ENCODE data around the gene ZNF555.
A peak's percentile ranks its signal among the peaks of the same experiment; 100 is the strongest.
"Not testable (repeated sequence)": the region's sequence is repeated elsewhere in the genome, so short reads cannot be mapped to it uniquely, and the experiment has no call there.

Gene ZNF555

DNA sequence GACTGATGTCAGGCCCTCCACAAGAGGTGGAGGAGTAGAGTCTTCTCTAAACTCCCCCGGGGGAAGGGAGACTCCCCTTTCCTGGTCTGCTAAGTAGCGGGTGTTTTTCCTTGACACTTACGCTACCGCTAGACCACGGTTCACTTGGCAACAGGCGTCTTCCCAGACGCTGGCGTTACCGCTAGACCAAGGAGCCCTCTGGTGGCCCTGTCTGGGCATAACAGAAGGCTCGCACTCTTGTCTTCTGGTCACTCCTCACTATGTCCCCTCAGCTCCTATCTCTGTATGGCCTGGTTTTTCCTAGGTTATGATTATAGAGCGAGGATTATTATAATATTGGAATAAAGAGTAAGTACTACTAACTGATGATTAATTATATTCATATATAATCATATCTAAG lies 30.9 kb downstream of the ZNF555 start:
- peak; percentile 14 to 15 for DNase-seq

DNA sequence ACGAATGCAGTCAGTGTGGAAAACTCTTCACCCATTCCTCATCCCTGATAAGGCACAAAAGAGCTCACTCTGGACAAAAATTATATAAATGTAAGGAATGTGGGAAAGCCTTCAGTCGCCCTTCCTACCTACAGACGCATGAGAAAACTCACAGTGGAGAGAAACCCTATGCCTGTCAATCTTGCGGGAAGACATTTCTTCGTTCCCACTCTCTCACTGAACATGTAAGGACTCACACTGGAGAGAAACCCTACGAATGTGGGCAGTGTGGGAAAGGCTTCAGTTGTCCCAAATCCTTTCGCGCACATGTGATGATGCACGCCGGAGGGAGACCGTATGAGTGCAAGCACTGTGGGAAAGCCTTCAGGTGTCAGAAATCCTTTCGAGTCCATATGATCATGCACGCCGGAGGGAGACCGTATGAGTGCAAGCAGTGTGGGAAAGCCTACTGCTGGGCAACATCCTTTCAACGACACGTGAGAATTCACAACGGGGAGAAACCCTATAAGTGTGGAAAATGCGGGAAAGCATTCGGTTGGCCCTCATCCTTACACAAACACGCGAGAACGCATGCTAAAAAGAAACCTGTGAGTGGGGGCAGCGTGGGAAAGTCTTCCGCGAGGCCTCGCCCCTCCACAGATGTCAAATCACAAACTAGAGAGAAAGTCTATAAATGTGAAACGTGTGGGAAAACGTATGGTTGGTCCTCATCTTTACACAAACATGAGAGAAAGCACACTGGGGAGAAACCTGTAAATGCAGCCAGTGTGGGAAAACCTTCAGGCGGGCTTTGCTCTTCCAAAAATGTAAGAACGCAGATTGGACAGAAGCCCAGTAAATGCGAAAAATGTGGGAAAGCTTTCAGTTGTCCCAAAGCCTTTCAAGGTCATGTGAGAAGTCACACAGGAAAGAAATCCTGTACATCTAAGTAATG lies 36.4 kb downstream of the ZNF555 start:
- DNase-seq: no peak

DNA sequence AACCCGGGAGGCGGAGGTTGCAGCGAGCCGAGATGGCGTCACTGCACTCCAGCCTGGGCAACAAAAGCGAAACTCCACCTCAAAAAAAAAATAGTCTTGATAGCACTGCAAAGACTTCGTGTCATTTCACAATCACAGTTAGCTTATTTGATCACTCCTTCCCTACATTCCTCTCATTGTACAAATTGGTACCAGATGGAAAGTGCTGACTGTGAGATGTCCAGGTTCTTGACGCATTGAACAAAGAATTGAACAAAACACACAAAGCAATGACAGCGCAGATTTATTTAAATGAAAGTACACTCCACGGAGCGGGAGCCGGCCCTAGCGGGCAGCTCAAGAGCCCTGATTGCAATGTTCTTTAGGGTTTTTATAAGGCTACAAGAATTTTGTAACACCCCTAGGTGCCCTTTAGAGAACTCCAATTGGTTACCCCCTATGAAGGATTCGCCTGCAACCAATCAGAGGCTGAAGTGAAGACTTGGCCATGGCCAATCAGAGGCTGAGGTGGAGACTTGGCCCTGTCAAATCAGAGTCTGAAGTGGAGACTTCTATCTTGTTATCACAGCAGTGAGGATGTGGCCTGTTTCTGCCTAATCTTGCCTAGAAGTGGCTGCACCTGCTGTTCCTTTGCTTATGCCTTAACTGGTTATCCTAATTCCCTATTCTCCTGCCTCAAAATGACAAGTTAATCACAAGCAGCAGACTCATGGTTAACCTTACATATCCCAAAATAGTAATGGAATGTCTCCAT lies 42.6 kb downstream of the ZNF555 start:
- no peak for DNase-seq

DNA sequence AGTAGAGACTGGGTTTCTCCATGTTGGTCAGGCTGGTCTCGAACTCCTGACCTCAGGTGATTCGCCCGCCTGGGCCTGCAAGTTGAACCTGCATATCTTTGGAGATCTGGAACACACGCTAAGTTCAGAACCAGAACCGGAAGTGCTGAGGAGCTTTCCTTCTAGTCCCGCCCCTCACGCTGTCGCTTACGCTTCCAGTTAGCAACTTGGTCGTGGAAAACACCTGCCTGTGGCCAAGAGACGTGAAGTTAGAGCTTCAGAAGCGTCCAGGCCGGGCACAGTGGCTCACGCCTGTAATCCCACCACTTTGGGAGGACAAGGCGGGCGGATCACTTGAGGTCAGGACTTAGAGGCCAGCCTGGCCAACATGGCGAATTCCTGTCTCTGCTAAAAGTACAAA lies 44.5 kb downstream of the ZNF555 start:
- DNase-seq: no peak

DNA sequence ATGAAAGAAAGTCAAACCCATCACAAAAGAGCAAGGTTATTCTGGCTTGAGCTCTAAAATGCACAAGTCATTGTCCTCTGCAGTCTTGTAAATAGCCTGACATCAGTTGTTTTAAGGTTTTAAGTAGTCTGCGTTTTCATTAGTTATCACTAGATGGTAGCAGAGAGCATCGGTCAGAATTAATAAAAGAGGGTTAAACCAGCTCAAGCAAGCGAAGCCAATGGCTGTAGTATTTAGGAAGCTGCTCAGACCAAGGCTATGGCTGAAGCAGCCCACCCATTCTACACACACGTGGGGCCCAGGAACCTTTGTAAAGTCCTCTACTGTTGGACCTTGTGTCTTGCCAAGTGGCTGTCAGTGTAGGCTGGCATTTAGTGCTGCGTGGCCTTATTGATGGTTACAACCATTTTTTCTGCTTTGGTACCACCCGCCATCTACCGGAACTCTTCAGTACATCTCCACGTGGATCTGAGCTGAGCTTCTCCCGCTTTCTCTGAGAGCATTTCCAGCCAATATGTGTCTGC lies 46.2 kb downstream of the ZNF555 start:
- no peak for DNase-seq

DNA sequence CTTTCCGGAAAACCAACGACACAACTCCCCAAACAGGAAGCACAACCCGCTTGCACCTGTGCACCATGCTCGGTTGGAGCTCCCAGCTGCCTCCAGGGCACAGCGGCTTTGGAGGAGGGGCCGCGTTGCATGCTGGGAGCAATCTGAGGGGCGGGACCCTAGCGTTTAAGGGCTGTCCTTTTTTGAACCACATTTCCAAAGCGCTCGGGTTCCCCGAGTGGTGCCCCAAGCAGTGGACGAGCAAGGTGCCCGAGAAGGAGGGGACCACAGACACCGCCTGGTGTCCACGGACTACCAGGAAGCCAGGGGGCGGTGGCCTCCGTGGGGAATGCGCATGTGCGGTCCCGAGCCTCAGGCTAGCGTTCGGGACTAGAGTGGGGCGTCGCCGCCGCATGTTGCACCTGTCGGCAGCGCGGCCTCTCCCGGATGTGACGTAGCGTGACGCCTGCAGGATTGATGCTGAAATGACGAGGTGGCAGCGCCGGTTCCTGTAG lies 47.5 kb downstream of the ZNF555 start:
- DNase-seq: peak; percentile 58 to 74

DNA sequence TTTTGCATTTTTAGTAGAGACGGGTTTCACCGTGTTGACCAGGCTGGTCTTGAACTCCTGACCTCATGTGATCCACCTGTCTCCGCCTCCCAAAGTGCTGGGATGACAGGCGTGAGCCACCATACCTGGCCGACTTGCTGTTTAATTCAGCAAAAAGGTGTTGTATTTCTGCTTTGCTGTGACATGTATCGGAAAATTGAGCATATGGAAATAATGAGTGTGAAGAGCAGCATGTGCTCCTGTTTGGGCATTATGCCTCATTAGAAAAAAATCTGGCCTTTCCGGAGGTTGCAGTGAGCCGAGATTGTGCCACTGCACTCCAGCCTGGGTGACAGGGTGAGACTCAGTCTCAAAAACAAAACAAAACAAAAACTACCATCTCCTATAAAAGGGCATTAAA lies 49.3 kb downstream of the ZNF555 start:
- not testable (repeated sequence) for DNase-seq

DNA sequence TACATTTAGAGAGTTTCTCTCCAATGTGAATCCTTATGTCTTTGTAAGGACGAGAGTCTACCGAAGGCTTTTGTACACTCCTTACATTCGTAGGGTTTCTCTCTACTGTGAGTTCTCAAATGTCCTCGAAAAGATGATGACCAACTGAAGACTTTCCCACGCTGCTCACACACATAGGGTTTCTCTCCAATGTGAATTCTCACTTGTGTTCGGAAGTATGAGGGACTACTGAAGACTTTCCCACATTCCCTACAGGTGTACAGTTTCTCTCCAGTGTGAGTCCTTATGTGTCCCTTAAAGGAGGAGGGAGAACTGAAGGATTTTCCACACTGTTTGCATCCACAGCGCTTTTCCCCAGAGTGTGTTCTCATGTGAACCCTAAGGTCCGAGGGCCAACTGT lies 55.4 kb downstream of the ZNF555 start:
- no peak for DNase-seq

DNA sequence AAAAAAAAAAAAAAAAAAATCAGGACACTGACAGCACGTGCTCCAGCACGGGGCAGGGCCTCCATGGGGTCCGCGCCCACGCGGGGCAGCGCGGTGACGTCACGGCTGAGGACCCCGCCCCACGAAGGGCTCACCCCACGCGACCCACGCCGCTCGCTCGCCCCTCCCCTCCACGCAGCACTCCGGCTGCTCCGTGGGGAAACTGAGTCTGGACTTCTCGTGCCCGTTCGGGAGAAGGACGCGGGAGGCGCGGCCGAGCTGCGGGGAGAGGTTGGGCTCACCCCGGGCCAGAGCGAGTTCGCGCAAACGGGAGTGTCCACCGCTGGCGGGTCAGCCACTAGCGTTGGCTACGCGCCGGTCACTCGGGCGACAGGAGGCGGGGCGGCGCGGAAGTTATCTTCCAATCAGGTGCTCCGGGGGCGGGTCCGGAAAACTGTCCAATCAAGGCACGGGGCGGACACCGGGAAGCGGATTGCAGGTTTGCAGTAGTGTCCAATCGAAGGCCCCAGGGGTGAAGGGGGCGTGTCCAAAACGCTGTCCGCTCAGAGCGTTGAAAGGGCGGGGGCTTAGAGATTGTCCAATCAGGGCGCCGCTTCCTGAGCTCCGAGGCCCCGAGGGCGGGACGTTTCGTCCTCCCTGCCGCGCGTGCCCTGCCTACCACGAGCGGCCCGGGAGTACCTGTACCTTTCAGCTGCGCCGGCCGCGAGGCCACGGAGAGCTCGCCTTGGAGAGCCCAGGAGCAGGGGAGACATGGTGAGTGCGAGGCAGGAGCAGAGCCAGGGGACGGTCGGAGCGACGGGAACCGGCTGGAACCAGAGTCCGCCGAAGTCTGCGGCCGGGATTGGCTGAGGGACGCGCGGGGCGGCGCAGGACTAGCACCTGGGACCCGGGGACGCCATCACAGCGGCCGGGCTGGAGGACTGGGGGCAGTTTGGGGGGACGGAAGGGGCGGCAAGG lies 59.3 kb downstream of the ZNF555 start, which contains the start of gene ZNF57:
ZNF57 (plus strand) TSS at position 633 of the 957 bp plus-strand sequence; CDS start at position 751, 118 bp downstream.
- peak; percentile 96 to 98 for DNase-seq

DNA sequence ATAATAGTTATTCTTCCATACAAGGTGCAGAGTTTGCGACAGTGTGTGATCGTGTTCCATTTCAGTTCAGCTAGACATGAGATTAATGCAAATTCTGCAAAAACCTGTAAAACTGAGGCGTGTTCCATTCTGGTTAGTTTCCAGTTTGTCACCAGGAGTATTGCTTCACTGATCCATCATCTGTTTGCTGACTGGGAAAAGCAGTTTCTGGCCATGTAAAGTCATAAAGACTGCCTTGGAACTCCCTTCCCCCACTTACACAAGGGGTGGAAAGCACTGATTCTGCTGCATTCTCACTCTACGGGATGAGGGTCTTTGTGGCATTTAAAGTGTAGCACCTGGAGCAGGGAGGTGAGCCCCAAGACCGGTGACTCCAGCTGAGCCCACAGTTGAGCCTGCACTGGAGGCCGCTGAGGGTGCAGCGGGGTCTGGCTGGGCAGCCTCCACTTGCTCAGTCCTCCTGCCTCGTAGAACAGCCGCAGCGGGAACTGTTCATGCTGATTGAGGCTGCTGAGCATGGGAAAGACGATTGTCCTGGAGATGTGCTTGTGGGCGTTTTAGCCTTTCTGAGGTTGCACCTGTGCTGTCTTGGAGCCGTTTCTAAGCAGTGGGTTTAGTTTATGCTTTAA lies 61.4 kb downstream of the ZNF555 start:
- no peak for DNase-seq

DNA sequence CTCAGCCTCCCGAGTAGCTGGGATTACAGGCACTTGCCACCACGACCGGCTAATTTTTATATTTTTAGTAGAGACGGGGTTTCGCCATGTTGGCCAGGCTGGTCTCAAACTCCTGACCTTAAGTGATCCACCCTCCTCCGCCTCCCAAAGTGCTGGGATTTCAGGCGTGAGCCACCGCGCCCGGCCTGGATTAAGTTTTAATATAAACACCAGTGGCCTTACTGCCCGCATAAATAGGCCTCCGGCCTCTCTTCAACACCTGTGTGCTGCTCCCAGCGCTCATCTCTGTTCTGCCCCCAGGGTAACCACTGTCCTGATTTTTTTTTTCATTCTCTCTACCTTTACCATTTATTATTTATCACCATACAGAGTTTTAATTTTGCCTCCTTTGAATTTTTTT lies 62.1 kb downstream of the ZNF555 start:
- DNase-seq: not testable (repeated sequence)

DNA sequence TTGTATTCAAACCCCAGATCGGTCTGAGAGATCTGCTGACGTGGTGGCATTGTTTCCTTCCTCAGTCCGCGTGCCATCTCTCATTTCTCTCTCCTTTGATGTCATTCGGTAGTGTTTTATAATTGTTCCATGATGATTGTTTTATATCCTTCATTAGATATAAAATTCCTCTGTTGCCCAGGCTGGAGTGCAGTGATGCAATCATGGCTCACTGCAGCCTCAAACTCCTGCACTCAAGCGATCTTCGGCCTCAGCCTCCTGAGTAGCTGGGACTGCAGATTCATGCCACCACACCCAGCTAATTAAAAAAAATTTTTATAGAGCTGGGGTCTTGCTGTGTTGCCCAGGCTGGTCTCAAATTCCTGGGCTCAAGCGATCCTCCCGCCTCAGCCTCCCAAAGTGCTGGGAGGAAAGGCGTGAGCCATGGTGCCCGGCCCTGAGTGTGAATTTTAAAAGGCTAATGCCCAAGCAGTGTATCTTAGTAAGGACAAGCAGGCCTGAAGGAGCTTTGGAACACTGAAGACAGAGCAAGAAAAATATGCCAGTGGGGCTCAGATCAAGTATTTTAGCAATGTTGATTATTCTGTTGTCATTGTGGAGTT lies 64.7 kb downstream of the ZNF555 start:
- no peak for DNase-seq

DNA sequence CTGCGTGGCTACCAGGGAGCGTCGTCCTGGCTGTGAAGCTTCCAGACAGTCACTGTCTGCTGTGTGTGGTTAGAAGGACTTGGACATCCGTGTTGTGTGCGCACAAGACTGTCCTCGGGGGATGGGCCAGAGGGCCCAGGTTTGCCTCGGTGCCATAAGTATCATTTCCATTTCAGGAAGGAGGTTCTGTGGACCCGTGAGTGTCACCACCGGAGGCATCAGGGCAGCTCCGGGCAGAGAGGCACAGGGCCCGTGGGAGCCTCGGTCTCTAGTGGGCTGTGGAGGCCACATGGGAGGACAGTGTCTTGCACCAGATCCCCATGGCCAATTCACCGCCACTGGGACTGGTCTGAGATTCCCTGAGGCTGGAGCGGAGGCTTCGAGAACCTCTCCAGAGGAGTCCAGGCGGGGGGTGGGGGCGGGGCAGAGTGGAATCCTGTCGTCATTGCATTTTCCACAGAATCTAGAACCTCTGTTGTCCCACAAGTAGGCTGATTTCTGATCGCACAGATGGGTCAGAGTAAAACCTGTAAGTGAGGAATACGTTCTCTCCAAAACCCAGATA lies 65.4 kb downstream of the ZNF555 start:
- no peak for DNase-seq

Data from stimulated activated CD4-positive, alpha-beta T cell treated with anti-CD3 and anti-CD28 coated beads, Interleukin-4, amount 100 ng/mL, for 4 hours (primary cell).